Muscle of back (tissue), 13 donors: ENCODE measurements around the gene PNKD. TPM values are rescaled to one million over a fixed set of nuclear protein-coding genes. Genes with fewer than 3 reads are reported as not detected.

ENCODE experiments used
- DNase-seq, 3 donors: peaks; one replicate each; pipeline versions ENCODE4 v3.0.0 to v3.0.0-alpha.2; 2013
- long read RNA-seq, 9 donors: transcript quantifications; one replicate each; lab custom pipeline, GENCODE V29; 2026
- polyA plus RNA-seq, 10 donors: library from polyadenylated mRNA; unstranded; fragments of 120-200 nt; gene quantifications; one replicate each; pipeline ENCODE4 v1.2.1, GENCODE V29; 2013; ENCODE audit not compliant: insufficient read length in 10 of 10

PNKD gene, protein sequence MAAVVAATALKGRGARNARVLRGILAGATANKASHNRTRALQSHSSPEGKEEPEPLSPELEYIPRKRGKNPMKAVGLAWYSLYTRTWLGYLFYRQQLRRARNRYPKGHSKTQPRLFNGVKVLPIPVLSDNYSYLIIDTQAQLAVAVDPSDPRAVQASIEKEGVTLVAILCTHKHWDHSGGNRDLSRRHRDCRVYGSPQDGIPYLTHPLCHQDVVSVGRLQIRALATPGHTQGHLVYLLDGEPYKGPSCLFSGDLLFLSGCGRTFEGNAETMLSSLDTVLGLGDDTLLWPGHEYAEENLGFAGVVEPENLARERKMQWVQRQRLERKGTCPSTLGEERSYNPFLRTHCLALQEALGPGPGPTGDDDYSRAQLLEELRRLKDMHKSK
- 10 to 100 TPM; 40.3 to 56.1 (median 44.9) TPM for polyA plus RNA-seq
- long read RNA-seq, donor 1, transcript PNKD-201 (3 exons, 758 nt) = major isoform, 49 of 79 reads
- long read RNA-seq, donor 1, partial matches to known transcripts = 7 of 79 reads
- long read RNA-seq, donor 1, other reads (novel, unspliced or antisense) = 18 of 79 reads
- long read RNA-seq, donor 2, transcript PNKD-205 (2 exons, 1,372 nt) = minor isoform, 7 of 73 reads
- long read RNA-seq, donor 2, transcript PNKD-201 (3 exons, 758 nt) = major isoform, 64 of 73 reads
- long read RNA-seq, donor 2, partial matches to known transcripts = 0 of 73 reads
- long read RNA-seq, donor 2, other reads (novel, unspliced or antisense) = 0 of 73 reads
- long read RNA-seq, donor 3 = 0 reads
- long read RNA-seq, donor 4, transcript PNKD-201 (3 exons, 758 nt) = major isoform, 70 of 79 reads
- long read RNA-seq, donor 4, transcript PNKD-205 (2 exons, 1,372 nt) = minor isoform, 5 of 79 reads
- long read RNA-seq, donor 4, partial matches to known transcripts = 0 of 79 reads
- long read RNA-seq, donor 4, other reads (novel, unspliced or antisense) = 0 of 79 reads
- long read RNA-seq, donor 5, transcript PNKD-201 (3 exons, 758 nt) = major isoform, 81 of 100 reads
- long read RNA-seq, donor 5, partial matches to known transcripts = 11 of 100 reads
- long read RNA-seq, donor 5, other reads (novel, unspliced or antisense) = 0 of 100 reads
- long read RNA-seq, donor 6, transcript PNKD-201 (3 exons, 758 nt) = major isoform, 76 of 128 reads
- long read RNA-seq, donor 6, transcript PNKD-205 (2 exons, 1,372 nt) = minor isoform, 9 of 128 reads
- long read RNA-seq, donor 6, partial matches to known transcripts = 8 of 128 reads
- long read RNA-seq, donor 6, other reads (novel, unspliced or antisense) = 34 of 128 reads
- long read RNA-seq, donor 7, transcript PNKD-205 (2 exons, 1,372 nt) = minor isoform, 6 of 62 reads
- long read RNA-seq, donor 7, transcript PNKD-201 (3 exons, 758 nt) = major isoform, 56 of 62 reads
- long read RNA-seq, donor 7, partial matches to known transcripts = 0 of 62 reads
- long read RNA-seq, donor 7, other reads (novel, unspliced or antisense) = 0 of 62 reads
- long read RNA-seq, donor 8, transcript PNKD-205 (2 exons, 1,372 nt) = minor isoform, 7 of 43 reads
- long read RNA-seq, donor 8, transcript PNKD-201 (3 exons, 758 nt) = major isoform, 36 of 43 reads
- long read RNA-seq, donor 8, partial matches to known transcripts = 0 of 43 reads
- long read RNA-seq, donor 8, other reads (novel, unspliced or antisense) = 0 of 43 reads
- long read RNA-seq, donor 9, transcript PNKD-201 (3 exons, 758 nt) = major isoform, 5 of 7 reads
- long read RNA-seq, donor 9, partial matches to known transcripts = 0 of 7 reads
- long read RNA-seq, donor 9, other reads (novel, unspliced or antisense) = 0 of 7 reads

DNA sequence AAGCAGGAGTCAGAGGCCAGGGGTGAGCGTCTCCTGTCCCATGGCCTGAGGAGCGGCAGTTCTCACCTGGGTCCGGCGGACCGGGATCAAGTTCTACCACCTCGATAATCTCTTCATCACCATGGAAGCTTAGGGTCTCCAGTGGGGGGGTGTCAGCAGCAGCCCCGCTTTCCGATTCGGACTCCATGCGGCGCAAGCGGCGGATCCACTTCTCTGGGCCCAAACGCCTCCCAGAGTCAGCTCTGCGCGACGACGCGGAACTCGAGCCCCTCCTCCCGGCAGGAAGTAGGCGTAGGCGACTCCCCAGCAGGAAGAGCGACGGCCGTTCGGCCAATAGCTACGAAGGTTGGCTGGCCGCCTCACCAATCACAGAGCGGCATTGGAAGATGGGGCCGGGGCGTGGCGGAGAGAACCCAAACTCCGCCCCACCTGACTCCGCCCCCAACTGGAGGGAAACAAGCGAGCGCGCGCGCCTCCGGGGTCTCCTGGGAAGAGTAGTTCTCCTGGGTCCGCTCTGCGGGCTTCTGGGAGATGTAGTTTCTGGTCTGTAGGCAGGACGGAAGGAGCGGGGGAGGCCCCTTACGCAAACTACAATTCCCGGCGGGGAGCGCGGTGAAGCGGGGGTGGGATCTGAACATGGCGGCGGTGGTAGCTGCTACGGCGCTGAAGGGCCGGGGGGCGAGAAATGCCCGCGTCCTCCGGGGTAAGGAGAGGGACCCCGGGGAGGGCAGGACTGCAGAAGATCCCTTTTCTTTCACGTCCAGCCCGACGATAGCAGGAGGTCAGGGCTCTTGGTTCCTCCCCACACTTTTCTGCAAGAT, at the start of gene PNKD, which contains the start of gene AAMP:
PNKD (plus strand) TSS at position 620 of the 821 bp plus-strand sequence; CDS start at position 637, 17 bp downstream.
AAMP (minus strand) TSS at position 238 of the 821 bp plus-strand sequence; CDS start at position 187, 51 bp downstream.
- peak; percentile 100 for DNase-seq

DNA sequence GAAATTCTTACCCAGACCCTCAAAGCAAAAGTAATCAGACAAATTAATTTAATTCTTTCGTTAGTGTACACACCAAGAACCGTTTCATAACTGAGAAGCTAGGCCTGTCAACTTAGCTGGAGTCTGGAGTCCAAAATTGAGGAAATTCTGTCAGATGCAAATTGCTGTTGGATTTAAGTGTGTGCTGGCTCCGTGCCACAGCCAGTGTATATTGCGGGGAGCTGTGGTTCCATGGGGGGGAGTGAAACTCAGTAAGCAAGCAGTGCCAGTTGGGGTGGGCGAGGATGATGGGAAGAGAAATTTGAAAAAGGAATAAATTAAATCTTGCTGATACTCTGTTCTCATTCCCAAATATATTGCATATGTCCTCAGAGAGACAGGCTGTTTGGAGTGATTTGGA, 49.3 kb upstream of the PNKD start:
- no peak for DNase-seq

DNA sequence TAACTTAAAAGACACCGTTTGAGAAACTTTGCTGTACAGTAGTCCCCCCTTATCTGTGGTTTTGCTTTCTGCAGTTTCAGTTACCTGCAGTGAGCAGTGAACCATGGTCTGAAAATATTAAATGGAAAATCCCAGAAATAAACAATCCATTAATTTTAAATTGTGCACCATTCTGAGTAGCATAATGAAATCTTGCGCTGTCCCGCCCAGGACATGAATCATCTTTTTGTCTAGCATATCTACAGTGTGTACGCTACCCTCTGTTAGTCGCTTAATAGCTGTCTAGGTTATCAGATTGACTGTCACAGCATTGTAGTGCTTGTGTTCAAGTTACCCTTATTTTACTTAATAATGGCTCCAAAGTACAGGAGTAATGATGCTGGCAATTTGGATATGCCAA, 47.3 kb upstream of the PNKD start:
- DNase-seq = no peak

DNA sequence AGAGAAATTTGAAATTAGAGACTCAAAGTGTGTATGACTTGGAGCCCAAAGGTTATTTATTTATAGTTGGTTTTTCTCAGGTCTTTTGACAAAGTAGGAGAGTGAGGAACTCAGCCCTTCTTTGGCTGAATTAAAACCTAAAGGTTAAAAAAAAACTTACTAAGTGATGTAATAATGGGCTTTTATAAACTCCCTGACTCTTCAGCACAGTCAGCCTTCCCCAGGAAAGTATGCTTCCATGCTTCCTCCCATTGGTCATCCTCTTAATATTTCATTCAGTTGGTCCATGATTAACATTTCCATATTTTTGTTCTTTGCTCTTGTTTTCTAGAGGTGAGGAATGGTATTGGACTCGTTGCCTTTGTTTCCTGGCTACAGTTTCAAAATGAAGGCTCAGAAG, 46.1 kb upstream of the PNKD start:
- DNase-seq = no peak

DNA sequence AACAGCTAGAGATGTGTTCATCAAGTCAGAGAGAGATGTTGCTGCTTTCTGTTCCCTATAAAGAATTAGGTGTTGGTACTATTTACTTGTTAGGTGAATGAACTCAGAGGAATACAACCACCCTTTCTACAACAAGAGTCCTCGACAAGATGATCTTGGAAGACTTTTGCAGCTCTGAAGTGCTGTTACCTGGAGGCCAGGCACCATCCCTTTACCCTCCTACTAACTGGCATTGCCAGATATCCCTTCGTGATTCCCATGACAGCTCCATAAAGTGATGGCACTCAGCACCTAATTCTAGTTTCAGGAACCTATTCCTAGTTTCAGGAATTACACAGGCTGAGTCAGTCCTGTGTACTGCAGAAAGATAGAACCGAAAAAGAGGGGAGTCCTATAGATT, 43.4 kb upstream of the PNKD start:
- no peak for DNase-seq

DNA sequence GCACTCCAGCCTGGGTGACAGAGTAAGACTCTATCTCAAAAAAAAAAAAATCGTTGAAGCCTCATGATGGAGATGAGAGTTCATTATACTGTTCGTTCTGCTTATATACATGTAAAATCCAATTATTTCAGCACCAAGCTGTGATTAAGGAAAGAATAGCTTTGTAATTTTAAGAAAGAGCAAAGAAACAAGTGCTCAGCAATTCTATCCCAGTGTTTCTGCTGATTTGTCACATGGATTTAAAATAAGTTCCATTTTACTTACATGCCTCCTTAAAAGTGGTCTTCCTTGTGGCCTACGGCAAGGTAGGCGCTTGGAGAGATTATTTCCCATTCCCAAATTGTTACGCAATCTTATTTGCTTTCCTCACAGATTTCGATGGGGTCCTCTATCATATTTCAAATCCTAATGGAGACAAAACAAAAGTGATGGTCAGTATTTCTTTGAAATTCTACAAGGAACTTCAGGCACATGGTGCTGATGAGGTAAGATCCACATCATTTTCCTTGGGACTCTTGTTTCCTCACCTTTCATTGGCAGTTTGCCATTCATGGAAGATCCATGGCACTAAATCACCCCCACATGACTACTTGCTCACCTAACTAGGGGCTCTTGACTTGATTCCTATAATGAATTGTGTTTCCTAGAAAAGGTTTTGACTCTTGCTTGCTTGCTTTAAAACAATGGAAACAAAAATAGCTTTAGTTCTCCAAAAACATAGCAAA, 41.8 kb upstream of the PNKD start:
- DNase-seq = no peak

DNA sequence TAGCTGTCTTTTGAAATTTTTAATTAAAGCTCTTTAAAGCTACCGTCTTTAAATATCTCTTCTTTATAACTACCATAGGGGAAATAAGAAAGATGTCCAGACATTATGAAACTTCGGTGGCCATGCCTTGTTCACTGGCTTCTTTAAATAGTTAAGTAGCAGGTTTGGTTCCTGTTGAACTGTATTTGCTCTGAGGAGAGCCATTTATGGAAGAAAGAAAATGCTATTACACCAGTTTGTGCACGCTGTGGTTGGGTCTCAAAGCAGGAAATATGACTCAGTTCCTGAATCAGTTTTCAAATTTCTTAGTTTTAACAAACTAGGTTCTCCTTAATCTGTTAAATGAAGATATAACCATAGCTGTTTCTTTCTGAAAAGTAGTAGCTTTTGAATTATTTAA, 41.1 kb upstream of the PNKD start:
- DNase-seq = peak; percentile 11 to 68 (median 24)

DNA sequence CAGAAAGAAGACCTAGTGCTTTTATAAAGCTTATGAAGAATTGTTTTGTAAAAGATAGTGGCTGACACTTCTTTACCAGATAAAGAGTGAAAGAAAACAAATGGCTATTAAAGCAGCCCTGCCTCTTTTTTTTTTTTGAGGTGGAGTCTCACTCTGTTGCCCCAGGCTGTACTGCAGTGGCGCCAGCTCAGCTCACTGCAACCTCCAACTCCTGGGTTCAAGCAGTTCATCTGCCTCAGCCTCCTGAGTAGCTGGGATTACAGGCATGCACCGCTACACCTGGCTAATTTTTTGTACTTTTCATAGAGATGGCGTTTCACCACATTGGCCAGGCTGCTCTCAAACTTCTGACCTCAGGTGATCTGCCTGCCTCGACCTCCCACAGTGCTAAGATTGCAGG, 40.5 kb upstream of the PNKD start:
- DNase-seq = no peak

DNA sequence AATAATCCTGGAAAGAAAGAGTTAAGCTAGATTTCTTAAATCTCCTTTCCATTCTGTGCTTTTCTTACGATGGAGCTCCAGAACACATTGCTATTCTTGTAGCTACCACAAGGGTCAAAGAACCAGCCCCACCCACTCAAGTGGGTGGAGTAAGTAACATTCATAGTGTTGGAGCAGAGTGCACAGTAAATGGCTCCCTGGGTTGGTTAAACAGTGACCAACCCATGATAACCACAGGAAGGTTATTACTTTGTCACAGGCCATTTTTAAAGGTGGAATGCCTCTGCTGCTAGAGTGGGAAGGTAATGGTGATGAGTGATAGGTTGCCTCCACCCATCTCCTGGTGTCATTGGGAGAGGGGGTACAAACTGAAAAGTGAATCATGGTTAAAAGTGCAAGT, 39.4 kb upstream of the PNKD start:
- no peak for DNase-seq

DNA sequence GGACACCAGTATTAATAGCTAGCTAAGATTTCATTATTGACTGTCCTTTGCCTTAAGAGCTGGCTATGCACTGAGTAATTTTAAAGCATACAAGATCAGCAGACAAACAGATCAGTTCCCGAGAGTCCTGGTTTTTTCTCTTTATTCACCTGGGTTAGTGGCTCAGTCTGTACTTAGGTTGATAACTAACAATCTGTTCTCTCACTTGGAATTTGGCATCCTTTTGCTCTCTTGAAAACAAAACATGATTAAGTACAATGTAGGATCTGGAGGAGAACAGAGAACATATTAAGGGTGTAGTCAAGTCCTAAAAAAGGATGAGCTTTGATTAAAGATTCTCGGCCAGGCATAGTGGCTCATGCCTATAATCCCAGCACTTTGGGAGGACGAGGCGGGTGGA, 36.8 kb upstream of the PNKD start:
- no peak for DNase-seq

DNA sequence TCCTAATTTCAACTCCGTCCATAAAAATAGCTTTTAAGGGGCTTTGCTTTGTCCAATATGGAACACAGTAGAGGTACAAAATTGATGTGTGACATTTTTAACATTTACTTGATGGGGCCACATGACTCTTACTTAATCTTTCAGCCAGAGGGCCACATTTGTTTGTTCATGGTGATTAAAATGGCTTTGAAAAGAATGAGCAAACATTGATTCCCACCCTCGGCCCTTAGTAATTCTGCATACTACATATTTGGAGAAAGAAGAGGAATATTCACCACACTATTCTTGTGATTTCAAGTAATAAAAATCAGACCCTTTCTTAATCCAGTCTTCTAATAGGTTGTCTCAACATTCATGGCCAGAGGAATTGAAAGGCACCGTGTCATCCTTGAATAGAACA, 35.8 kb upstream of the PNKD start:
- DNase-seq = no peak

DNA sequence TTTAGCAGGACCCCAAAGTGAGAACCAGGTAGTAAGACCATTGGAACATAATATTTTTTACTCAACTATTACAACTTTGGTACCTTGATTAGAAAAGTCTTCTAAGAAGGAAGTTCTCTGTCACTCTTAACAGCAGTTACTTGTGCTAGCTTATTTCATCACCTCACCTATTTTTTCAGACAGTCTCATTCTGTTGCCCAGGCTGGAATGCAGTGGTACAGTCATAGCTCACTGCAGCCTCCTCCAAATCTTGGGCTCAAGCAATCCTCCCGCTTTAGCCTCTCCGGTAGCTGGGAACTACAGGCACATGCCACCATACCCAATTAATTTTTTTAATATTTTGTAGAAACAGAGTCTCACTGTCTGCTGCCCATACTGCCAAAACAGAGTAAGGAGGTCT, 35.3 kb upstream of the PNKD start:
- no peak for DNase-seq

DNA sequence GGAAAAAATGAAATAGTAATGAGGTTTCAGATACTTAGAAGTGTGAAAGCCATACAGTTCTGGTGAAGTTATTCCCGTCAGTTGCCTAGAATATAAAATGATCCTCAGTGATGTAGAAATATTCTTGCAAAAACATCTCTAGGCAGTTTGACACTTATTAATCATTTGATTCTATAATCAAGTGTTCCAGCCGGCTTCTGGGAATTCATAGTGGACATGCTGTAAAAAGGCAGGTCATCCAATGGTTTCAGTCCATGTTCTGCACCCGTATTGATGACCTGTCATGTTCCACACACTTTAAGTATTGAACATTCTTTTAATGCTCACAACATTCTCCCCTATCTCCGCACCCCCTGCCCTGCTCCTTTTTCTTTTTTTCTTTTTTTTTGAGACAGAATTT, 33.5 kb upstream of the PNKD start:
- no peak for DNase-seq

DNA sequence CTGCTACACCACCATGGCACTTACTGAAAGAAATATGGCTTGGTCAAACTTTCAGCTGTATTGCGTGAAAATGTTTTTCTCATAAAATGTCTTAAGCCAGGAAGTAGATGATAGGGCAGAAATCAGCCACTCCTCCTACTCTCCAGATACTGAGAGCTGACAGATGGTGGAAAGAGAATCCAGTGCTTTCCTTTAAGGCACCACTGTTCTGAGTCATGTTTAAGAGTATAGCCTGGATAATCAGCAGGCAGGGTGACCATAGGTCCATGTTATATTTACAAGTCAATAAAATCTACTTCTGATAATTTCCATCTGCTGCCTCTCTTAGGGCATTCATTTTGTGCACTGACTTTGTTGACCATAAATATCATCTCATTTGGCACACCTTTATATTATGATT, 31.4 kb upstream of the PNKD start:
- no peak for DNase-seq

DNA sequence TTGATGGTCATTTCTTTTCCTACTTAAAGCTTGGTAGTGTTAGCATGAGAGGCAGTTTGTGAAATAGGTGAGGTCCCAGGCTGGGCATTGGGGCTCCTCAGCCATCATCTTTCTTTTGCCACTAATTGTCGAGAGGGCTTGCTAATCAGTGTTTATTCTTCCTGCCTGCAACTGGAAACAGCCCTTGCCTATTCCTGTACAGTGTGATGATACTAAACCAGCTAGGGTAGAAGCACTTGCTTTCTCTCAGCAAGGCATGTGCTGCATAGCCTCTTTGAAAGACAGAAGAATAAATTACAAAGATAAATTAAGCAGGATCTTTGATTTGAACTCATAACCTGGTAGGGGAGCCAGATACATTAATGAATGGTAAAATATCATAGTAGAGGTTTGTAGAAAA, 26.1 kb upstream of the PNKD start:
- no peak for DNase-seq

DNA sequence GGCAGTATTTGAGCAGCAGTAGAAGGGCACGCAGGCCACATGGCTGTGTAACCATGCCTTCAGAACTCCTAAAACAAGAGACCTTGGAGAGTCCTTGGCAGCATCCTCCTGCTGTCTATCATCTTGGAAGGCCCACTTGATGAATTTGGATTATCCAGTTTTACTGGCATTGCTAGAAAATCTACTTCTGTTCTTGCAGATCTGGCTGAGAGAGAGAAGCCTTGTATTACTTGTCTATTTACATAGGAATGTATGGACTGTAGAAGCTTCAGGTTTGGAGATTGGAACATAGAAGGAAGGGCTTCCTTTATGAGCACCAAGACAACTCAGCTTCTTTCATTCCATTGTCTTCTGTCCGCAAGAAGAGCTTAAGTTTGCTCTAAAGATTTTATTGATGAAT, 25.7 kb upstream of the PNKD start:
- no peak for DNase-seq

DNA sequence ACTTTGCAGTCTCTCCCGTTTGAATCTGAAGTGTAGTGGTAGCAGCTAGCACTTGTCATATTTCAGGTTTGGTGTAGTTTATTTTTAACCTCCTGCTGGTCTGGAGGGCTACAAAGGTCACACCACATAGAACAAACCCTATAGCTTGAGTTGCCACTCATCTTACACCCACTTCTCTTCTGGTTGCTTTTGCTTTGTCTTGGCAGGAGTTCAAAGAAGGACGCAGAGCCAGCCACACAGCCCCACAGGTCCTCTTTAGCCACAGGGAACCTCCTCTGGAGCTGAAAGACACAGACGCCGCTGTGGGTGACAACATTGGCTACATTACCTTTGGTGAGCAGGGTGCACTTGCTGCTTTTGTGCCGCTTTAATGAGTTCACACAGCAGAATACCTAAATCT, 25.1 kb upstream of the PNKD start:
- DNase-seq = no peak

DNA sequence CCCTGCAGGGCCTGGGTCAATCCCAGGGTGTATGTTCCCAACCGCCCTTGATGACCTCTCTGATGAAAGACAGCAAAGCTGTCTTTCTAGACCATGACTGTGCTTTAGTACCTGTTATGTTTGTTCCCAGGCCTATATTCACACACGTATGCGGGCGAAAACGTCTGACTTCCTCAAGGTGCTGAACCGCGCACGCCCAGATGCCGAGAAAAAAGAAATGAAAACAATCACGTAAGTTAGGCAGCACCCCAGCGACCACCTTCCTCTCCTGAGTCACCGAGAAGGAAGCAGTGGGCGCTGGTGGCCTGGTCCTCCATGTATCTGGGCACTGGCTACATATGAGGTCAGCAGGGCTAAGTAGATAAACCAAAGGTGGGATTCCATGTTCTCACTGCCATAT, 20.6 kb upstream of the PNKD start:
- DNase-seq = no peak
